Endometrium (tissue), 2 donors: ENCODE results near the gene TNIK.

Experiments used
- FAIRE-seq: peaks from 2 replicates; lab custom pipeline; 2012; peaks lifted over from hg19 to GRCh38; lab: Jason Lieb, UNC
- donor health status: control.
- donor health status: control.

Gene TNIK

DNA sequence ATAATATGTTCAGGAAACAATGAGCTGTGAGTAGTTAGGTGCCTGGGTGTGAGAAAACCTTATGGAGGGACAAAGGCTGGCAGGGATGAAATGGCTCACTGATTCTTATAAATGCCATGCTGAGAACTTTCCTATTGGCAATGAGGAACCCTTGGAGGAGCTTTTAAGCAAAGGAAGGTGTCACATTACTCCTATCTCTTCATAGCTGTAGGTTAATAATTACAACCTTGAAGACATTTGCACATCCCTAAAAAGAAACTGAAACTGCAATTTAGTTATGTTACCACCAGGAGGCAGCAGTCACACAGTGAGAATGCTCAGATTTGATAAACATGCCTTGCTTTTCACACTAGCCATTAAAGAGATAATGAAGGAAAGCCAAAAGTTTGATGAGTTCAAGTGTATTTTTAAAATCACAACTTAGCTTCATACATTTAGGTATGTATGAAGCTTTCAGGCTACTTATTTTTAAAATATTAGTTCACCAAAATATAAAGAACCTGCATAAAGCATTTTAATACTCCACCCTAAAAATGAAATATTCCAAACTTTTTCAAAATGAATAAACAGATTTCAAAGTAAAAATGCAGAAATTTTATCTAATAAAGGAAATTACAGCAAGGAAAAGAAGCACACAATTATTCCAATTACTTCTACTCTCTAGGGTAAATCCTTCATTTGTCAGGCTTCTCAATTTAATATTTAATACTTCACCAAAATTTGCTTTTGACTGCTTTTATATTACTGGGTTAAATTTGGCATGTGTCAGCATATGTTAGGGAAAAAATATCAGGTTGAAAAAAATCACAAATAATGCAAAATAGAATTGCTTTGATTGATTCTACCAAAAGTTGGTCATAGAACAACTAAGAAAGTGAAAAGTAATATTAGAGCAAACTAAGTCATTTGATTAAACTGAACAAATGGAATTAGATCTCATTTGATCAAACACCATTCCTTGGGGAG is 296.8 kb downstream of the TNIK start:
- no peak for FAIRE-seq

DNA sequence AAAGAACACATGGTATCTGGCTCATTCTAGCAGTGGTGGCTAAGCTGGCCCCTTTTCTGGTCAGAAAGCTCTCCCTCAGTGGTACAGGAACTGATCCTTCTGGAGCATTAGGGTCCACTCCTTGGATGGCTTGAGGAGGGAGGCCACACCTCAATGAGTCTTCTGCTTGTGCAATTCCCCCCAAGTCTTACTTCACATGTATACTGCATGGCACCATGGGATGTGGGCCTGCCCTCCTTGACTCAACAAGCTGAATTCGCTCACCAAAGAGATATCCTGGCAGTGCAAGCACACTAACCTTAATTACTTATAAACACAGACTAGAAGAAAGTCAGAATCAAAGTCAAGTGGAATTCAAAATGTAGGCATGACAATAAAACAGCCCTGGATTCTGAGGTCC is 299.9 kb downstream of the TNIK start:
- no peak for FAIRE-seq

DNA sequence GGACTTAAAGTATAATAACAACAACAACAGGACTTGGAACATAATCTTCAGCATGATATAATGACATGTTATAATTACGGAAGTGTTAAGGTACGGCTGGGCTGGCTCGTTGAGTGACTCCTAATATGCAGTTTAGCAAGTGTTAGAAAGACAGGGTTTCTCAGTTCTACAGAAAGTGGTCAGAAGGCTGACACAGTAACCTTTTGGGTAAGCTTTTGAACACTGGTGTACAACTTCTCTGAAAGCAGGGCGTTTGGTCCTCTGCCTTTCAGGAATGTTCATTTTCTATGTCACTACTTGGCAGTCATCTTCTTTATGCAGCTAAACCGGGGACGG is 300.4 kb downstream of the TNIK start:
- no peak for FAIRE-seq

DNA sequence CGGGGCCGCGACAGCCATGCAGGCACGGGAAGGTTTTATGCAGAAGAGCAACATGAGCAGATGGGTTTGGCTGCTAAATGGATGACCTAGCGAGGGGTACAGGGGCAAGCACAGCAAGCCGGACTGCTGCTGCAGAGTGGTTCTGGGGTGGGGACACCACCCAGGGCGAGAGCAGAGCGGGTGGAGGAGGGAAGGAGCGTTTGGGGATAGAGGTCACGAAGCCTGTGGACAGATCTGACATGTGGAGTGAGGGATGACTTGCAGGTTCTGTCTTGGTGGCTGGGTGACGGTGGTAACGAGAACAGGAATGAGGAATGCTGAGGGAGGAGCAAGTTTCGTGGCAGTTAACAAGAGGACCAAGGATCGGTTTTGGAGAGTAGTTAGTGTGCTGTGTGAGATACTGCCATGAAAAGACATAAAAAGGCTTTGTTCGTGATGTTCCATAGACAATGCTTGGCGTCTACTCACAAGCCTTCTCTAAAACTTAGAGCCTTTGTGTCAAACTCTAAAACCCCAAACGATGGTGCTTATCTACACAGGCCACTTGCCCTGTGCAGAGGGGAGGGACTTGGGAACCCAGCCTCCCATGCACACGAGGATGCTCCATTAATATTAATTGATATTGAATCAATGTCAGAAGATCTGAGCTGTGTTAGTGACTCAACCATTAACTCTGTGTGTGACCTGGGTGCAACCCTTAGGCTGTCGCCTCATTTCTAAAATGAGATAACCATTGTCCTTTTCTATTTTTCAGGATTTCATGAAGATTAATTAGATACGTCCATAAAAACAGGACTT is 301.0 kb downstream of the TNIK start:
- no peak for FAIRE-seq

DNA sequence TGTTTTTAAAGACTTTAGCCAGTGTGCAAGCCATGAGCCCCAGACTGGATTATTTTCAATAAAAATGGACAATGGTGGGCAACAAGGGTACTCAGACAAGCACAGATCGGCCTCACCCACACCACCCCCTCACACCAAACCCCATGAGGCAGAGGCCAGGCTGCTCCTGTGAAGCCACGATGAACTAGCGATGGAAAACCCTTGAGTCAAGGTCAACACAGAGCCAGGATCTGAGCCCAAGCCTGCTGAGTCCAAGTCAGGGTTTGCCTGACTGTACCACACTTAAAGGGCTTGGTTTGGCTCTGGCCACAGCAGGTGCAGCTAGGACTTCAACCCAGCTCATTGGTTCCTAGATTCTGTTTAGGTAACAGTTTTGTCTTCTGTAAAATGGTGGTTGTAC is 302.2 kb downstream of the TNIK start:
- no peak for FAIRE-seq

DNA sequence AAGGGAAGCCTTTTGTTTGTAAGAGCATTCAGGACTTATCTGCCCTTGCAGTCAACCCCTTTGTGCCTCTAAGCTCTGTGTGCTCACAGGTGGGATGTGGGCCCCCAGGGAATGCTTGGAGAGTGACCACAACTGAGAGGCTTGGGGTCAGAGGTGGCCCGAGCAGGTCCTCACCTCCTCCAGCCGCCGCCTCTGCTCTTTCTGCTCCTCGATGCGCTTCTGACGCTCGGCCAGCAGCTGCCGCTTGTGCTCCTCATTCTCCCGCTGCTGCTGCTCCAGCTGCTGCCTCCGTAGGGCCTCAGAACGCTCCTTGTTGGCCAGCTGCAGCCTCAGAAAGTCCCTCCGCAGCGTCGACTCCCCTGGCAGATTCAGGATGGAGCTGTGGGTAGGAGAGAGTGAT is 302.9 kb downstream of the TNIK start:
- no peak for FAIRE-seq

DNA sequence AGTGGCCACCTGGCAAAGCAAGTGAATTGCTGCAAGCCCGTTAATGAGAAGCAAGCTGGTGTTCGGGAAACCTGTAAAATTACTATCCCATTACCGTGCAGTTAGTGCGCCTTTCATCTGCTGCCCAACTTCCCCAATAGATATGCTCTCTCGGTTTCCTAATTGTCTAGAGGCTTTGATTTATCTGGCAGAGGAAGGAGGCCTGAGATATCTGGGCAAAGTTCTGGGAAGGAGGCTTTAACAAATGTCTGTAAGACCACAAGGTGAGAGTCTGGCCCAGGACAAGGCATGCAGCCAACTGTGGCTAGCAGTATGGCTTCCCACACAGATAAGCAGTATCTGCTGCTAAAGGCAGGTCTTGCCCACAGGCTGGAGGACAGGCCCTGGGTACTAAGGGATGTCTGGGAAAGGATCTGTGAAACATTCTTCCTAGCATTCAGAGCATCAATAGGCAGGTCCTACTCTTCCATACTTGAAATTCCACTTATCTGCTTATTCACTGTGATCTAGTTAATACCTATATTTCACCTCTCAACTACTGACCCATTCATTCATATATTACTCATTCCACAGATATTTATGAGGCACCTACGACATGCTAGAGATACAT is 303.7 kb downstream of the TNIK start:
- FAIRE-seq: no peak

DNA sequence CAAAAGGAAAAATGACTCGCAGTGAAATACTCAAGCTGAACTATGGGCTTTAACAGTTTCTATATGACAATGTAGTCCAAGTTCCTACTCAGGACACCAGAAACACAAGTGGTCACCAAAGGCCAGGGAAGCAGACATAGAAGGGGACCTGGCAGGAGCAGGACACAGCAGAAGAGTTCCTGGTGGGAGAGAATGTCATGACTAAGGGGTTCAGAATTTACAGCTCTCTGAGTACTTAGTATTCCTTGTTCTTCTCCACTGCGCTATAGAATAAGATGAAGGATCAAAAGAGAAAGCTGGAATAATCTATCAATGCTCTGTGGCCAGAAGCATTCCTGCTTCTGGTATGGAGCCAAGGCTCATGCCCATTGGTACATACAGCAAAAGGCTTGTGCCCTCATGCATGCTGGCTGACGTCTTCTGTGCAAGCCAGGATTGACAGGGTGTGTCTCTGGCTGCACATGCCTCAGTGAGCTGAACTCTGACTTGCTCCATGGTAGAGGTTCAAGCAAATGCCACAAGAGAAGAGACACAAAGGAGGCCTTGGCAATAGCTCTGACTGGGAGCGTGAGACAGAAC is 305.0 kb downstream of the TNIK start:
- no peak for FAIRE-seq

DNA sequence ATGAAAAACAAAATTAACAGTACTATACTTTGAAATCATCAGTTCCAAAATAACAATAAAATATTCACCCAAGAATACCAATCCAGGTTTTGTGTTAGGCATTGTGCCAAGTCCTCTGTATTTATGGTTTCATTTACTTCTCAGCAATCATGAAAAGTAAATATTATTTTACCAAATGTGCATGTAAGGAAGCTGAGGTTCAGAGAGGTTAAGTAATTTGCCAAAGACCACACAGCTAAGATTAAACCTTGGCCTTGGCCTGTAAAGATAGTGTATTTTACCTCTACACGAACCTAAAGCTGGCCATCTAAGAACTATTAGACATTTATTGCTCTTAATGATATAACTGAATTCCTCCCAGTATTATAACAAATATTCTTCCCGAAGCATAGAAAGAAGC is 309.3 kb downstream of the TNIK start:
- no peak for FAIRE-seq

DNA sequence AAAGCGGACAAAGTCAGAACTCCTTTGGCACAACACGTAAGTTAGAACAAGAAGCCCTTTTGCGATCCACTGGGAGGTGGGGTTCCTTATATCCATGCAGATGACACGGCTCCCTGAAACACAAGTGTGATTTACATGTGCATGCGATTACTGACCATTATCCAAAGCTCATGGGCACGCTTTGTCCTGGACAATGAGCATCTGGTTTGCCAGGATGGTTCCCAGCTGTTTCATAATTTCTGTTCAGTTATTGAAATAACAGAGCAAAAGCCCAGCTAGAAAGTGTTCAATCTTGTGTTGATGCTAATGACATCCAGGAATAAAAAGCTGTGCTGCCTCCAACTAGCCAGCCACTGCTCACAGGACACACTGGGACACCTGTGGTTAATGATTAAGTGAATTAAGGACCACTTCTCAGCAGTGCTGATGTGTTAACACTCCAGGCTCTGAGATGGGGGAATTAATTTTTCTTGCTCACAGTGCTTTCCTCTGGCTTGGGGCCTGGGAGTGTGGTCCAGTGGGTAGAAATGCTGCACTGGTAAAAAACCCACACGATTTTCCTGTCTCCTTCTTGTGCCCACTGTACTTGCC is 310.6 kb downstream of the TNIK start:
- FAIRE-seq: no peak

DNA sequence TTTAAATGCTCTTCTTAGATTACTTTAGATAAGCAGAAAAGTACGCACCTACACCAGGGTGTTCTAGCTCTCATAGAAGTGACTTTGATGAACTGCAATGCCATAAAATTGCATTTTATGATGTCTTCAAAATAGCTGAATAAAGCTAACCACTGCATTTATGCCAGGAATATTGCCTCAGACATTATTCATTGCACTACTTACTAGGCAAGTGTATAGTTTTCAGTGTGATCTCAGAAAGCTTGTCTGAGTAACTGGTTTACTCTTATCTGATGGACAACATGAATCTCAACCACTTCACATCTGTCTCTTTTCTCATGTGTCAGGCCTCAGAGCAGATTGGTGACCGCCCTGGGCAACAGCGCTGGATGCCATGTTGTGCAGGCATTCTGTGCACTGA is 314.4 kb downstream of the TNIK start:
- no peak for FAIRE-seq

DNA sequence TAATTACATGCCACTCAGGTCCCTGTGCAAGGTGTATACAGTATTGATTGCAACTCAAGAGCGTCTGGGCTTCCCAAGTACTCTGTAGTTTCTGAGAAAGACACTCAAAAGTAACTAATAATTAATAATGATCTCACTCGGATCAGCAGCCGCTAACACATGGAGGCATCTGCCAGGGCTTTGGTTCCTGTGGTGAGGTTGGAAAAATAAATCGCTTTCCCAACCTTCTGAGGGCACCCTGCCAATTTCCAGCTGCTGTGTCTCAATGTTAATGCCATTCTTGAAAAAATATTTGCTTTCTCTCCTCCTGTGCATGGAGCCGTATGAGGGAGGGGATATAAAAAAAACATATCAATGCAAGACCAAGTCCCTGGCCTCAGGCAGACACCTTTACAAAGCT is 317.2 kb downstream of the TNIK start:
- no peak for FAIRE-seq

DNA sequence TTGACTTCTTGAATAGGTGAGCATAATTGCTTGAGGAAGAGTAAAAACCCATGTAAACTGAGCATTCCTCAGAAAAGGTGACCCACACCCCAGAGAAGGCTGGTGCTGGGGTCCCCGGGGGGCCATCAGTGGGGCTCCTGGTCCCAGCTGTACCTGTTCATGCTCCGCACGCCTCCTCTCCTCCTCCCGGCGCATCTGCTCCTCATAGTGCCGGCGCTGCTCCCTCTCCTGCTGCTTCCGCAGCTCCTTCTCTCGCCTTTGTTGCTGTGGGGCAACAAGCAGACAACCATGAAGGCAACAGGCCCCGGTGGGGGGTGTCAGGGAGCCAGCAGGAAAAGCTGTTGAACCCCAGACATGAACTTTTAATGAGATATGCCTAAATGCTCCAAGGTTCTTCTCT is 320.0 kb downstream of the TNIK start:
- no peak for FAIRE-seq

DNA sequence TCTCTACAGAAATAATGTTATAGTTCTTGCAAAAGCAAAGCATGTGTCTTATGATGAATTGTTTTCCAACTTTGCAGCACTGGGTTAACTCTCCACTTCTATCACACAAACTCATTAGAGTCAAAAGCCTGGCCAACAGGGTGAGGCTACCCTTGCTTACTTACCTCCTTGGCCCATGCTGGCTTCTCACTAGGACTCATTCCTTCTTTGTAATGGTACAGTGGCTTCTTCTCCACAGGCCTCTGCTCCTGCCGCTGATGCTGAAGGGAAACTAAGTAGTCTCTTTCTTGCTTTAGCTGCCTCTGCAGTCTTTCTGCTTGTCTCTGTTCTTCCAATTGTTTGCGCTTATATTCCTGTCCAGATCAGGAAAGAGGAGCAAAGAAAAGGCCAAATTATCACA is 322.2 kb downstream of the TNIK start:
- no peak for FAIRE-seq

DNA sequence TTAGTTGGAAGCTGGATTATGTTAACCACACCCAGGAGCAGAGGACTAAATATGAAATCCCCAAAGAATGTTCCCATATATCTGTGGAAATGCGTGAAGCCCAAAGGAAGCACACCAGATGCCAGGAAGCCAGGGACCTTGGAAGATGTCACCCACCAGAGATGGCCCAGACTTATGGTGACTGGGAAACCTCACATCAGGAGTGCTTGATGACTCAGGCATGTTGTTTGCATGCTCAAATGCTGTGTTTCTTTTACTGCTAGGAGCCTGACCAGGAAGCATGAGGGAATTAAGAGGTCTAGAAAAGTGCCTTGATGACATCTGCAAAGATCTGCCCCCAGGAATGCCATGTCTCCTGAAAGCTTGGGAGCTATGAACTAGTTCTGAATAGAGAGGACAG is 324.7 kb downstream of the TNIK start:
- FAIRE-seq: no peak

DNA sequence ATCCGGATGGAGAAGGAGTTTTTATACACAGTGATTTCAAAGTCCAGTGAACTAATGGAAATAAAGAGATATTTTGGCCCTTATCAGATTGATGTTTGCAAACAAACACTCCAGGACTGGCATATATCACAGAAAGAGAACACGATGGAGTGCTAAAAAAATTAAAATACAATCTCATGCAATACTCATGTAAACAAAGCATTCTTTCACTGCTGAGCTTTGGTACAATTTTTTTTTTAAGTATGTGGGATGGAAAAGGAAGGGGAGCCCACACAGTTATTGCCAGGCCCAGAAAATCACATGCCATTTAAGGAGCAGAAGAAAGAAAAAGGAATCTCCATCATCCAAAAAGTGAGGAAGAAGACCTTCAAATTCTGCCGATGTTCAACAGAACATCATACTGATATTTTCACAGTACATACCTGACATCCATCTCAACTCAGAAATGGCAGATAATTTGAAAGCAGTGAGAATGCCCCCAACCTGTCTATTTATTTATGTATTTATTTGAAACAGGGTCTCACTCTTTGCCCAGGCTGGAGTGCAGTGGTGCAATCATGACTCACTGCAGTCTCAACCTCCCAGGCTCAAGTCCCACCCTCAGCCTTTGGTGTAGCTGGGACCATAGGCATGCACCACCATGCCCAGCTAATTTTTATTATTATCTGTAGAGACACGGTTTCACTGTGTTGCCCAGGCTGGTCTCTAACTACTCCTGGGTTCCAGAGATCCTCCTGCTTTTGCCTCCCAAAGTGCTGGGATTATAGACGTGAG is 326.2 kb downstream of the TNIK start:
- no peak for FAIRE-seq

DNA sequence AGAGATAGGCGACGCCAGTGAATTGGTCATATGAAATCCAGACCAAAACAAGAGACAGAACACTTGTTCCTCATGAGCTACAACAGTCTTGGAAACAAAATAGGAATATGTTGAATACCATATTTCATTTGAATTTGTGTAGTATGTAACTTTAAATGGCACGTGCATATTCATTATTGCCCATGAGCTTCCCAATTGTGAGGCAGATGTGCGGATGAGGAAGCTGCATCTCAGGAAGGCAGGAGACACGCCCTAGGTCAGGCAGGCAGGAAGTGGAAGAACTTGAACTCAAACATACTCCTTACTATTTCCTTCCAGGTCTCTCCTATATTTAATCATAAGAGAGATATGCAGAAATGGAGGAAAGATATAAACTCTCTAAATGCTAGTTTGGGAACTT is 326.9 kb downstream of the TNIK start:
- FAIRE-seq: no peak

DNA sequence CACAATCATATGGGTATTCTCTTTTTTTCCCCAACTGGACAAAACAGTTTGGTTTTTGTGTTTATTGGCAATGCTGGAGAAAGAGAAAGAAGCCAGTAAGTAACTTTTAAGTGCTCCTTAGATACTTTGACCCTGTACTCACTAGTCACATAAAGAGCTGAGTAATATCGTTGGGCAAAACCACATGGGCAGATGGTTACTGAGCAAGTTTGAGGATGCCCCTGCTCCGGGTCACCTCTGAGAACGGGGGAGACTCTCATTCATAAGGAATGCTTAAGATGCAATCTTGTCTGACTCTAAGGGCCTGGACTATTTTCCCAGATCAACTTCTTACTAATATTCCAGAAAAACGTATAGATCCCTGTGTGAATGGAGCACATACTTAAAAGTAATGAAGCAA is 327.3 kb downstream of the TNIK start:
- no peak for FAIRE-seq

DNA sequence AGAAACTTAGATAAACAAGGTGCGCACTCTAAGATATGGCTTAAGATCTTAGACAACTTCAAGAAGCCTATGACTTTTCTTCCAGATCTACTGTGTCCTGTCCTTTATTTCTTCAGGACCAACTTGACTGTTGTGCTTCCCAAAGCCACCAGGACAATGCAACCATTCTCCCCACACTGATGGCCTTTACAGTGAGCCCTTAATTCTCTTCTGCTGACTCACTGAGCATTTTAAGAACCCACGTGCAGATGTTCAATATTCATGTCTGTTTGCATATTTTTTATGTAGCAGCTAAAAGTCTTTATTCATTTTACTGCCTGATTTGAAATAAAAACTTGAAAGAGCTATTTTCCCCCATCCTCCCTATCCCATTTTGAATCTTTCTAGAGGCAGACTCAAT is 330.4 kb downstream of the TNIK start:
- FAIRE-seq: no peak

DNA sequence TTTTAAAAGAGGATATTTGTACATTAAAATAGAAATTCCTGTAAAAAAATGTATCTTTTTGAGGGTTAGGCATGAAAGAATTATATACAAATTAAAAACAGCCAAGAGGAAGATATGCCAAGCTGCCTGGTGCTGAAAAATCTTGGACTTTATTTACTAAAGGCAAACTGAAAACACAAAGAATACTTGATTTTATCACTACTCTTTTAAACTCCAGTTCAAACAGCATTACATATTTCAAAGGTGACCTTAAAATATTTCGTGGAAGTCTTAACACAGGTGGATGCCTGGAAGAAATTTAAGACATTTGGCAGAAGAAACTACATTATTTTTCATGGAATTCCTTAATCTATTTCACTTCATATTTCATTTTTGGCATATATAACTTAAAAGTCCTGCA is 332.6 kb downstream of the TNIK start:
- FAIRE-seq: no peak

DNA sequence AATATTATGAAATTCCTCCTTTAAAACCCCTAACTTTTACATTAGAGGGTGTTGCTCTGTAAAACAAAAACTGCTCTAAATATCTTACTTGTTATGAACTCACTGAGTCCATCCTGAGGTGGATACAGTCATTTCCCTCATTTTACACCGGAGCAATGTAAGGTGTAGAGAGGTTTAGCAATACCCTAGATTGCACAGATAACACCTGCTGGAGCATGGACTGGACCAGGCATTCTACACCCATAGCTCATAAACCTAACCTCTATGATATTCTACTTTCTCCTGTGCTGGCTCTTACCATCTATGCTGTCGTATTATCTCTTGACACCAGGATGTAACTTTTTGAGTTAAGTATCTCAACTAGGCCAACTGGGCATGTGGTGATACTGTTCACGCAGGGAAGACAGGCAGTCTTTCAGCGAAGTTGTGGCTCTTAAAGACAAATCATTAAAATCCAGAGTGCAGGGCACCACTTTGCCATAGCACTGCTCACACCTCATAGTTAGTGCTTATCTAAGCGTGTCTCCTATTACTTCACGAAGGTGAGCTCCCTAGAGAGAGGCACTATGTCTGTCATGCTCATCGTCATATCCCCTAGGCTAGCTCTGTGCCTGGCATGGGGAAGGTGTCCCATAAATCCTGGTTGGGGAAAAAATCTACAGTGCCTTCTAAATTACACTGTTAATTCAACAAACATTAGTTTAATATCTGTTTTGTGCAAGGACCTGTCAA is 333.6 kb downstream of the TNIK start:
- FAIRE-seq: no peak
